ENCODE data around the gene CAPRIN2. TPM values are rescaled to one million over a fixed set of nuclear protein-coding genes. Genes with fewer than 3 reads are reported as not detected.

Gene CAPRIN2
- total and polyA plus RNA-seq, 2 of the 8 experiments (the other 6 are each of a cell fraction or from before 2014, with no cell fraction given) = 24.8 to 52.0 TPM

- no peak for TF ChIP-seq E2F6 (IDR thresholded peaks at IDR 0.05)
- TF ChIP-seq CTCF (IDR thresholded peaks at IDR 0.05; ENCODE audit: control extremely low read depth in 1 of 3, insufficient read depth in 1 of 3, low read depth in 1 of 3, low read length in 3 of 3) = no peak
- no peak for TF ChIP-seq EP300 (IDR thresholded peaks at IDR 0.05; ENCODE audit: borderline replicate concordance in 1 of 2, low read depth in 2 of 2, low read length in 2 of 2)
- TF ChIP-seq RBBP5 (IDR thresholded peaks at IDR 0.05; ENCODE audit: borderline replicate concordance, low read depth, low read length) = no peak
Observed at GRCh38 chr12:30687265-30687986, 67.3 kb downstream of the CAPRIN2 start (continued).

All from H1 (cell line).